Fibroblast of mammary gland (primary cell): Measurements from ENCODE around the gene RPTOR.

Experiments used
- DNase-seq: peaks from one replicate; pipeline ENCODE4 v3.0.0-alpha.2; 2010; ENCODE audit warnings: low read depth
- H3K4me3 ChIP-seq: 2 replicates; pipeline ENCODE4 v1.5.1; 2011; ENCODE audit warnings: low read depth, mild to moderate bottlenecking, low read length, moderate library complexity; ENCODE audit not compliant: control insufficient read depth
- CTCF ChIP-seq: conservative IDR thresholded peaks from 2 replicates; pipeline ENCODE4 v1.5.1; 2011; ENCODE audit warnings: low read depth, low read length, inconsistent platforms; ENCODE audit not compliant: control insufficient read depth, insufficient read depth

RPTOR gene

GRCh38 chr17:80676564-80676963, 131.9 kb downstream of the RPTOR start:
- no peak for TF ChIP-seq CTCF
- DNase-seq: no peak

GRCh38 chr17:80677214-80677756, 132.6 kb downstream of the RPTOR start:
- DNase-seq: no peak
- no peak overlapping the region for H3K4me3 ChIP-seq
- TF ChIP-seq CTCF: no peak

More at GRCh38 chr17:80676564-80676963, 131.9 kb downstream of the RPTOR start:
- H3K4me3 ChIP-seq: no peak overlapping the region

- H3K4me3 ChIP-seq: no peak overlapping the region
- DNase-seq: no peak
- no peak for TF ChIP-seq CTCF
Measured at GRCh38 chr17:80679816-80680215, 135.2 kb downstream of the RPTOR start.

GRCh38 chr17:80681215-80681614, 136.6 kb downstream of the RPTOR start:
- H3K4me3 ChIP-seq: no peak overlapping the region
- TF ChIP-seq CTCF: no peak
- no peak for DNase-seq

GRCh38 chr17:80682372-80682771, 137.7 kb downstream of the RPTOR start:
- DNase-seq: no peak
- TF ChIP-seq CTCF: no peak
- no peak overlapping the region for H3K4me3 ChIP-seq

GRCh38 chr17:80683625-80684104, 139.0 kb downstream of the RPTOR start:
- TF ChIP-seq CTCF: no peak
- DNase-seq: no peak
- no peak overlapping the region for H3K4me3 ChIP-seq

GRCh38 chr17:80687839-80688238, 143.2 kb downstream of the RPTOR start:
- H3K4me3 ChIP-seq: no peak overlapping the region
- no peak for DNase-seq
- TF ChIP-seq CTCF: no peak
